NCI-H345 treated with DMSO at 0.1 percent for 48 hours (cell line): ENCODE data around the gene LSM12.
A peak's percentile ranks its signal among the peaks of the same experiment; 100 is the strongest.
"Not testable (repeated sequence)": the region's sequence is repeated elsewhere in the genome, so short reads cannot be mapped to it uniquely, and the experiment has no call there.

Experiments used
- DNase-seq: peaks from one replicate; lab custom pipeline; 2025; ENCODE audit not compliant: unreplicated experiment; lab: John Stamatoyannopoulos, UW

The LSM12 gene

GRCh38 chr17:44066204-44066930 lies at the start of gene LSM12:
Gene LSM12 (minus strand): TSS chr17:44066671. CDS start chr17:44066587, 84 bp downstream.
- peak; percentile 84 for DNase-seq

- DNase-seq: no peak
Measured at GRCh38 chr17:44115585-44116415, 49.3 kb upstream of the LSM12 start.

- DNase-seq: no peak
Measured at GRCh38 chr17:44113868-44114840, 47.7 kb upstream of the LSM12 start.

- DNase-seq: no peak
Measured at GRCh38 chr17:44113382-44113781, 46.9 kb upstream of the LSM12 start.

- no peak for DNase-seq
Measured at GRCh38 chr17:44112284-44113280, 46.1 kb upstream of the LSM12 start.

- DNase-seq: no peak
Measured at GRCh38 chr17:44111777-44112176, 45.3 kb upstream of the LSM12 start.

GRCh38 chr17:44110823-44111633 lies 44.6 kb upstream of the LSM12 start:
- DNase-seq: peak; percentile 87

- DNase-seq: no peak
Measured at GRCh38 chr17:44110011-44110686, 43.7 kb upstream of the LSM12 start.

GRCh38 chr17:44109312-44109630 lies 42.8 kb upstream of the LSM12 start:
- DNase-seq: no peak

GRCh38 chr17:44108440-44109311 lies 42.2 kb upstream of the LSM12 start:
- DNase-seq: no peak

- DNase-seq: no peak
Measured at GRCh38 chr17:44106801-44107200, 40.3 kb upstream of the LSM12 start.

- DNase-seq: no peak
Measured at GRCh38 chr17:44105941-44106340, 39.5 kb upstream of the LSM12 start.

- DNase-seq: peak; percentile 58
Measured at GRCh38 chr17:44105483-44105882, 39.0 kb upstream of the LSM12 start.

GRCh38 chr17:44102849-44103622 lies 36.6 kb upstream of the LSM12 start:
- DNase-seq: no peak

GRCh38 chr17:44101858-44102257 lies 35.4 kb upstream of the LSM12 start:
- not testable (repeated sequence) for DNase-seq

GRCh38 chr17:44097110-44097958 lies 30.9 kb upstream of the LSM12 start:
- DNase-seq: no peak
